Neuronal stem cell (in vitro differentiated cells): ENCODE results near the gene SHROOM2.
A peak's percentile ranks its signal among the peaks of the same experiment; 100 is the strongest.

Experiments
- DNase-seq: peaks from one replicate; pipeline ENCODE4 v3.0.0-alpha.2; 2013; ENCODE audit warnings: low spot score
- H2AFZ ChIP-seq: one replicate; pipeline ENCODE4 v1.6.1; 2013; ENCODE audit warnings: mild to moderate bottlenecking, low read length, inconsistent platforms
- H2AK5ac ChIP-seq: 2 replicates; pipeline ENCODE4 v1.6.1; 2013; ENCODE audit warnings: low read depth, mild to moderate bottlenecking, inconsistent platforms, low read length, moderate library complexity, mixed read lengths
- H2BK120ac ChIP-seq: 2 replicates; pipeline ENCODE4 v1.6.1; 2013; ENCODE audit warnings: low read depth, mild to moderate bottlenecking, inconsistent platforms, low read length, moderate library complexity, mixed read lengths
- H2BK12ac ChIP-seq: one replicate; pipeline ENCODE4 v1.6.1; 2013; ENCODE audit warnings: low read length, inconsistent platforms
- H2BK15ac ChIP-seq: 2 replicates; pipeline ENCODE4 v1.6.1; 2013; ENCODE audit warnings: mild to moderate bottlenecking, low read length, inconsistent platforms, mixed read lengths
- H2BK5ac ChIP-seq: one replicate; pipeline ENCODE4 v1.6.1; 2013; ENCODE audit warnings: inconsistent platforms, mild to moderate bottlenecking, low read length, moderate library complexity
- H3K14ac ChIP-seq: one replicate; pipeline ENCODE4 v1.6.1; 2013; ENCODE audit warnings: low read length, inconsistent platforms
- H3K18ac ChIP-seq: 2 replicates; pipeline ENCODE4 v1.6.1; 2013; ENCODE audit warnings: low read length, inconsistent platforms
- H3K23ac ChIP-seq: 2 replicates; pipeline ENCODE4 v1.6.1; 2013; ENCODE audit warnings: low read depth, mild to moderate bottlenecking, mixed read lengths, low read length, inconsistent platforms; ENCODE audit not compliant: poor library complexity
- H3K27ac ChIP-seq: replicated peaks from 3 replicates; pipeline ENCODE4 v1.5.1; 2013; ENCODE audit warnings: low read length, inconsistent platforms
- H3K27me3 ChIP-seq, 3 experiments: 2 replicates each; pipeline ENCODE4 v1.6.1; 2013; ENCODE audit warnings: low read length in 3 of 3, mild to moderate bottlenecking in 2 of 3, inconsistent platforms in 1 of 3, low read depth in 1 of 3, mixed read lengths in 1 of 3, moderate library complexity in 1 of 3; ENCODE audit not compliant: control insufficient read depth in 3 of 3, insufficient read depth in 3 of 3
- H3K36me3 ChIP-seq, 2 donors: replicated peaks in 1 of 2; 2 replicates each; pipeline ENCODE4 v1.6.1; 2013; ENCODE audit warnings: low read length in 2 of 2; ENCODE audit not compliant: control insufficient read depth in 2 of 2, insufficient read depth in 2 of 2
- H3K4ac ChIP-seq: 2 replicates; pipeline ENCODE4 v1.6.1; 2013; ENCODE audit warnings: inconsistent platforms, mild to moderate bottlenecking, low read length, moderate library complexity
- H3K4me1 ChIP-seq, 2 donors: 1 replicate in 1 of 2; 2 replicates in 1 of 2; pipeline ENCODE4 v1.6.1; 2013; ENCODE audit warnings: low read length in 2 of 2, low read depth in 1 of 2; ENCODE audit not compliant: control insufficient read depth in 2 of 2, insufficient read depth in 1 of 2
- H3K4me2 ChIP-seq: one replicate; pipeline ENCODE4 v1.6.1; 2013; ENCODE audit warnings: mild to moderate bottlenecking, low read length, inconsistent platforms; ENCODE audit not compliant: insufficient read depth, poor library complexity, severe bottlenecking
- H3K4me3 ChIP-seq, 2 donors: 2 replicates each; pipeline ENCODE4 v1.5.1; 2013; ENCODE audit warnings: low read length in 2 of 2, mild to moderate bottlenecking in 2 of 2, inconsistent platforms in 1 of 2, moderate library complexity in 1 of 2
- H3K79me1 ChIP-seq: one replicate; pipeline ENCODE4 v1.6.1; 2013; ENCODE audit warnings: low read depth, mild to moderate bottlenecking, inconsistent platforms, low read length, moderate library complexity
- H3K9ac ChIP-seq: one replicate; pipeline ENCODE4 v1.6.1; 2013; ENCODE audit warnings: mild to moderate bottlenecking, low read depth, low read length, inconsistent platforms; ENCODE audit not compliant: poor library complexity
- H3K9me3 ChIP-seq, 2 donors: replicated peaks in 1 of 2; 2 replicates each; pipeline versions ENCODE3 to v1.6.1; 2013; ENCODE audit warnings: low read length in 2 of 2, mild to moderate bottlenecking in 2 of 2, inconsistent platforms in 1 of 2, low read depth in 1 of 2, mixed read lengths in 1 of 2, moderate library complexity in 1 of 2; ENCODE audit not compliant: control insufficient read depth in 2 of 2, insufficient read depth in 1 of 2
- H4K8ac ChIP-seq: one replicate; pipeline ENCODE4 v1.6.1; 2013; ENCODE audit warnings: low read depth, mild to moderate bottlenecking, inconsistent platforms, low read length, moderate library complexity
- H4K91ac ChIP-seq: one replicate; pipeline ENCODE4 v1.6.1; 2013; ENCODE audit warnings: low read length, low read depth, mild to moderate bottlenecking, inconsistent platforms; ENCODE audit not compliant: poor library complexity
- WGBS, 2 donors: extraction: QIAGEN DNeasy Blood & Tissue Kit; methylation state at CpG; one replicate each; pipeline ENCODE4 v1.1.7; 2013; ENCODE audit warnings: missing lambda C conversion rate in 2 of 2, mixed read lengths in 1 of 2; ENCODE audit not compliant: insufficient read length in 2 of 2, insufficient replicate concordance in 1 of 2; ENCODE audit errors: extremely low coverage in 2 of 2; 5-methylcytosine and 5-hydroxymethylcytosine counted together

SHROOM2 gene

DNA sequence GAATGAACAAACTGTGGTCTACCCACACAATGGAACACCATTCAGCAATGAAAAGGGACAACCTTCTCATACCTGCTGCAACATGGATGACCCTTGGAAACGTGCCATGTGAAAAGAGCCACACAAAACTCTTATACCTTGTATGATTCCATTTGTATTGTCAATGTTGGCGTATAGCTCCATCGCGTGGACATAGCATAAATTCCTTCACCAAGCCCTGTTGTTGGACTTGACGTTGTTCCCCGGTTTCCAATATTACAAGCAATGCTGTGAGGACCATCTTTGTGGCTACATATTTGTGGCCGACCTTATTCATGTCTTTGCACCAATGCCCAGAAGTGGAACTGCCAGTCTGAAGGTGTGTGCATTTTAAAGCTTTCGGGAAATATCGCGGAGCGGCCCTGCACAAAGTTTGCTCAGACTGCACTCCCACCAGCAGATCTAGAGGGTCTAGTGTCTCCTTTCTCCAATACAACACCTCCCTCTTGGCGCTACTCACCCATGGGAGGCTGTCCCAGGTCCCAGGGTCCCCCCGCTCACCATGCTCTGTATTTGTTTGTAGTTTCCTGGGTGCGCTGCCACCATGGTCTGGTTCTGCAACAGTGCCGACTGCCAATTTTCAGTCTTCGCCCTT, 180.7 kb downstream of the SHROOM2 start, which contains the start of gene CLDN34:
Gene CLDN34, plus strand, starts transcription at position 584 of the 634 bp plus-strand sequence. Its CDS starts 0 bp downstream, at position 584.
- H3K14ac ChIP-seq = no peak within 1 kb of the TSS
- no peak within 1 kb of the TSS for H3K4ac ChIP-seq
- H2BK120ac ChIP-seq = no peak within 1 kb of the TSS
- no peak within 1 kb of the TSS for H3K23ac ChIP-seq
- no CpG with 5 or more reads among the region's 16 CpGs for WGBS, 2 donors
- H2BK5ac ChIP-seq = no peak within 1 kb of the TSS
- H2AK5ac ChIP-seq = no peak within 1 kb of the TSS
- H3K9me3 ChIP-seq = no peaks in the 10 kb centered on the region
- no peak for DNase-seq
- no peak within 1 kb of the TSS for H2AFZ ChIP-seq
- H3K4me3 ChIP-seq = no peak within 1 kb of the TSS
- no peak within 1 kb of the TSS for H3K18ac ChIP-seq
- no peak within 1 kb of the TSS for H3K4me2 ChIP-seq
- no peak within 1 kb of the TSS for H3K9ac ChIP-seq
- no peaks in the 10 kb centered on the region for H3K27me3 ChIP-seq
- H2BK12ac ChIP-seq = no peak within 1 kb of the TSS
- no peaks in the 10 kb centered on the region for H3K36me3 ChIP-seq
- H3K79me1 ChIP-seq = peaks cover 1% of the 10 kb centered on the region
- no peak within 1 kb of the TSS for H2BK15ac ChIP-seq
- H4K8ac ChIP-seq = no peak within 1 kb of the TSS
- no peak within 1 kb of the TSS for H4K91ac ChIP-seq
- H3K27ac ChIP-seq = no peak within 1 kb of the TSS
- no peaks in the 10 kb centered on the region for H3K4me1 ChIP-seq

DNA sequence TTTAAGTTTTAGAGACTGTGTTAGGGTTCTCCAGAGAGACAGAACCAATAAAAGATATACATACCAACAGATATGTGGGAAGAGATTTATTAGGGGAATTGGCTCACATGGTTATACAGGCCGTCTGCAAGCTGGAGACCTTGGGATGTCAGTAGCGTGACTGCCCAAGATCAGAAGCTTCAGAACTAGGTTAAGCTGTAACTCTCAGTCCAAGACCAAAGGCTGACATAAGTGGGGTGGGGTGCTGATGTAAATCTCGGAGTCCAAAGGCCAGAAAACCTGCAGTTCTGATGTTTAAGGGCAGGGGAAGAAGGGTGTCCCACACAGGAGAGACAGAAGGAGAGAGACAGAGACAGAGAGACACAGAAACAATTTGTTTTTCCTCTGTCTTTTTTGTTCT, 191.4 kb downstream of the SHROOM2 start:
- Histone ChIP-seq H2BK12ac (no peak overlapping the region), H2AFZ (no peak overlapping the region), H4K91ac (no peak overlapping the region), H2AK5ac (no peak overlapping the region), H3K4ac (no peak overlapping the region), H3K14ac (no peak overlapping the region), H2BK120ac (no peak overlapping the region), H2BK15ac (no peak overlapping the region), H3K36me3 (no peaks in the 10 kb centered on the region), H3K9ac (no peak overlapping the region), H3K4me2 (no peak overlapping the region), H3K79me1 (no peaks in the 10 kb centered on the region), H3K18ac (no peak overlapping the region), H3K27me3 (no peaks in the 10 kb centered on the region), H4K8ac (no peak overlapping the region), H3K27ac (no peak overlapping the region), H3K4me1 (no peaks in the 10 kb centered on the region), H3K9me3 (peaks cover 0 to 3% of the 10 kb centered on the region in 2 donors), H2BK5ac (no peak overlapping the region), H3K4me3 (no peak overlapping the region), H3K23ac (no peak overlapping the region)
- DNase-seq = no peak
- WGBS, 2 donors = no CpG with 5 or more reads among the region's 3 CpGs

DNA sequence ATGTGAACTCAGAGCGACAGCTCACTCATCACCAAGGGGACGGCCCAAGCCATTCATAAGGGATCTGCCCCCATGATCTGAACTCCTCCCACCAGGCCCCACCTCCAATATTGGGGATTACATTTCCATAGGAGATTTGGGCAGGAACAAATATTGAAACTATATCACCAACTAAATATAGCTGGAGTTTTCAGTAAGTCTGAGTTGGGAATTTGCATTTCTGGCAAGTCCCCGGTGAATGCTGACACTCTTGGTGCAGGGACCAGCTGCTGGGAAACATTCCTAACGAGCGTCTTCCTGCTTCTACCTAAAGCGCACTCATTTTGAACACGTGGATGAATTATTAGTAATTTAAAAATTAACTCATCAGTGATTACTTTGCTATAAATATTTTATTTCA, 194.2 kb downstream of the SHROOM2 start:
- no peak overlapping the region for H3K18ac ChIP-seq
- no peaks in the 10 kb centered on the region for H3K36me3 ChIP-seq
- H2BK15ac ChIP-seq = no peak overlapping the region
- H3K23ac ChIP-seq = no peak overlapping the region
- H3K4me2 ChIP-seq = no peak overlapping the region
- DNase-seq = no peak
- no peak overlapping the region for H3K4me3 ChIP-seq
- no peak overlapping the region for H2AFZ ChIP-seq
- no peaks in the 10 kb centered on the region for H3K27me3 ChIP-seq
- H2BK120ac ChIP-seq = no peak overlapping the region
- H2BK5ac ChIP-seq = no peak overlapping the region
- H4K91ac ChIP-seq = no peak overlapping the region
- H4K8ac ChIP-seq = no peak overlapping the region
- H3K9ac ChIP-seq = no peak overlapping the region
- H3K14ac ChIP-seq = no peak overlapping the region
- no peak overlapping the region for H3K4ac ChIP-seq
- no peak overlapping the region for H3K27ac ChIP-seq
- H2BK12ac ChIP-seq = no peak overlapping the region
- no peaks in the 10 kb centered on the region for H3K79me1 ChIP-seq
- WGBS, 2 donors = no CpG with 5 or more reads among the region's 7 CpGs
- peaks cover 0 to 2% of the 10 kb centered on the region in 2 donors for H3K9me3 ChIP-seq
- H2AK5ac ChIP-seq = no peak overlapping the region
- H3K4me1 ChIP-seq = no peaks in the 10 kb centered on the region

DNA sequence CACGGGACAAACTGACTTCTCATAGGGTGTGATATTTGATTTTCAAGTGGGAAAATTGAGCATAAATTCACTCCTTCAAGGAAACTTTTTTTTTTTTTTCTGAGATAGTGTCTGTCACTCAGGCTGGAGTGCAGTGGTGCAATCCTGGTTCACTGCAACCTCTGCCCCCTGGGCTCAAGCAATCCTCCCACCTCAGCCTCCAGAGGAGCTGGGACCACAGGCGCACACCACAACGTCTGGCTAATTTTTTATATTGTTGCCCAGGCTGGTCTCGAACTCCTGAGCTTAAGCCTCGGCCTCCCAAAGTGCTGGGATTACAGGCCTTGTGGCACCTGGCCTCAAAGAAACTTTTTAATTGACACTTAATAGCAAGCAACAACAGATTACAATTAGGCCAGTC, 194.7 kb downstream of the SHROOM2 start:
- DNase-seq = no peak
- WGBS, 2 donors = no CpG with 5 or more reads among the region's 5 CpGs
- H2BK12ac ChIP-seq = no peak overlapping the region
- no peak overlapping the region for H3K4me2 ChIP-seq
- no peak overlapping the region for H3K14ac ChIP-seq
- no peak overlapping the region for H2BK5ac ChIP-seq
- no peaks in the 10 kb centered on the region for H3K79me1 ChIP-seq
- H3K27ac ChIP-seq = peak overlapping the region; percentile 54
- no peaks in the 10 kb centered on the region for H3K36me3 ChIP-seq
- H3K18ac ChIP-seq = no peak overlapping the region
- no peak overlapping the region for H2AFZ ChIP-seq
- H3K4me1 ChIP-seq = no peaks in the 10 kb centered on the region
- H4K91ac ChIP-seq = no peak overlapping the region
- H3K4me3 ChIP-seq = no peak overlapping the region
- H4K8ac ChIP-seq = no peak overlapping the region
- peaks cover 0 to 1% of the 10 kb centered on the region in 2 donors for H3K9me3 ChIP-seq
- no peak overlapping the region for H2BK15ac ChIP-seq
- no peak overlapping the region for H2AK5ac ChIP-seq
- H2BK120ac ChIP-seq = no peak overlapping the region
- H3K23ac ChIP-seq = no peak overlapping the region
- H3K9ac ChIP-seq = no peak overlapping the region
- no peaks in the 10 kb centered on the region for H3K27me3 ChIP-seq
- no peak overlapping the region for H3K4ac ChIP-seq
